K562 (cell line): ENCODE measurements around the gene TBC1D2B. TPM values are rescaled to one million over a fixed set of nuclear protein-coding genes. Genes with fewer than 3 reads are reported as not detected.

Experiments used
- ATAC-seq: fragments of 200-7000 bp; cut with Tn5 transposase; 3 replicates; pipeline ENCODE4 v1.9.1; 2020; ENCODE audit warnings: moderate library complexity
- BruUV-seq: library from RNA; stranded (reverse); fragments of 400-500 nt; replicated peaks from 2 replicates; lab custom pipeline; 2021; lab: Mats Ljungman, UMichigan
- CTCF ChIA-PET: fragments of 300-600 bp; formaldehyde crosslinking; extraction: SDS; loops from one replicate; lab custom pipeline; 2021; ENCODE audit warnings: low intra/inter-chr PET ratio; lab: Yijun Ruan, JAX
- POLR2A ChIA-PET: fragments of 300-600, 350-650 bp; sonication (Branson Sonifier 250); formaldehyde crosslinking; extraction: SDS; loops from one replicate; lab custom pipeline; 2021; ENCODE audit warnings: antibody characterized with exemption, inconsistent platforms; lab: Yijun Ruan, JAX
- DNase-seq, 4 experiments: peaks; one replicate each; pipeline versions ENCODE4 v3.0.0 to v3.0.0-alpha.2; 2011 to 2018; ENCODE audit warnings: low spot score in 3 of 4, mixed read lengths in 3 of 4; ENCODE audit errors: extremely low read depth in 1 of 4
- FAIRE-seq: peaks from 2 replicates; lab custom pipeline; 2011; peaks lifted over from hg19 to GRCh38; lab: Jason Lieb, UNC
- H2AFZ ChIP-seq: 2 replicates; pipeline ENCODE4 v1.6.0; 2011; ENCODE audit warnings: low read depth, low read length, control low read depth, inconsistent platforms
- H3K27ac ChIP-seq: fragments of 200-600 bp; 3 replicates; pipeline ENCODE4 v1.8.0; 2011; ENCODE audit warnings: low read depth, mild to moderate bottlenecking, control low read depth, inconsistent platforms, low read length, moderate library complexity, mixed read lengths; ENCODE audit errors: extremely low read depth
- H3K27me3 ChIP-seq, 2 experiments: fragments of 300-600 bp in 1 of 2; 2 replicates in 1 of 2; 3 replicates in 1 of 2; pipeline versions ENCODE4 v1.6.0 to v1.8.0; 2011; ENCODE audit warnings: inconsistent platforms in 2 of 2, low read length in 2 of 2, mild to moderate bottlenecking in 1 of 2, mixed read lengths in 1 of 2, moderate library complexity in 1 of 2; ENCODE audit not compliant: control insufficient read depth in 2 of 2, insufficient read depth in 2 of 2
- H3K36me3 ChIP-seq: fragments of 300-600 bp; 3 replicates; pipeline ENCODE4 v1.8.0; 2011; ENCODE audit warnings: mild to moderate bottlenecking, low read length, inconsistent platforms; ENCODE audit not compliant: control insufficient read depth, insufficient read depth
- H3K4me1 ChIP-seq, 2 experiments: fragments of 200-600 bp in 1 of 2; replicated peaks in 1 of 2; 2 replicates in 1 of 2; 3 replicates in 1 of 2; pipeline versions ENCODE4 v1.5.1 to v1.8.0; 2011; ENCODE audit warnings: inconsistent platforms in 2 of 2, low read length in 2 of 2, mild to moderate bottlenecking in 1 of 2, mixed read lengths in 1 of 2, moderate library complexity in 1 of 2; ENCODE audit not compliant: control insufficient read depth in 2 of 2, insufficient read depth in 2 of 2
- H3K4me2 ChIP-seq: 2 replicates; pipeline ENCODE4 v1.6.1; 2011; ENCODE audit warnings: low read length, control low read depth, inconsistent platforms, mixed read lengths; ENCODE audit not compliant: insufficient read depth
- H3K4me3 ChIP-seq: fragments of 200-600 bp; sonication (generic), shearing (Covaris generic); 2 replicates; pipeline ENCODE4 v1.5.1; 2016; ENCODE audit warnings: control low read depth, inconsistent platforms
- H3K79me2 ChIP-seq: fragments of 200-600 bp; 3 replicates; pipeline ENCODE4 v1.8.0; 2011; ENCODE audit warnings: low read length, inconsistent platforms; ENCODE audit not compliant: control insufficient read depth, insufficient read depth
- H3K9ac ChIP-seq, 2 experiments: 2 replicates each; pipeline versions ENCODE4 v1.6.0 to v1.6.1; 2011; ENCODE audit warnings: low read depth in 2 of 2, low read length in 2 of 2, control low read depth in 1 of 2, inconsistent platforms in 1 of 2, mild to moderate bottlenecking in 1 of 2, mixed read lengths in 1 of 2; ENCODE audit not compliant: insufficient read depth in 1 of 2
- H3K9me1 ChIP-seq: one replicate; pipeline ENCODE4 v1.6.0; 2011; ENCODE audit warnings: inconsistent platforms, mild to moderate bottlenecking, low read length, moderate library complexity; ENCODE audit not compliant: control insufficient read depth, insufficient read depth
- H3K9me3 ChIP-seq: replicated peaks from 2 replicates; pipeline ENCODE4 v1.5.1; 2011; ENCODE audit warnings: low read depth, low read length, inconsistent platforms; ENCODE audit not compliant: control insufficient read depth, insufficient read depth
- H4K20me1 ChIP-seq: replicated peaks from 2 replicates; pipeline ENCODE4 v1.6.1; 2011; ENCODE audit warnings: low read length, inconsistent platforms, mixed read lengths; ENCODE audit not compliant: control insufficient read depth, insufficient read depth
- FOXK2 ChIP-seq, 2 experiments: fragments of 450-650 bp; IDR thresholded peaks in 1 of 2; conservative IDR thresholded peaks in 1 of 2; 2 replicates each; pipeline ENCODE4 v1.6.1; 2016; ENCODE audit warnings: low read depth in 2 of 2, mild to moderate bottlenecking in 1 of 2
- FUS ChIP-seq: fragments of 200-400 bp; formaldehyde crosslinking; optimal IDR thresholded peaks from 2 replicates; pipeline ENCODE3; 2017; ENCODE audit warnings: low read depth, low read length
- HDAC6 ChIP-seq: IDR thresholded peaks from 2 replicates; pipeline ENCODE4 v1.6.1; 2012; ENCODE audit warnings: low read depth, mild to moderate bottlenecking, control low read depth, inconsistent platforms, low read length, moderate library complexity
- SREBF1 ChIP-seq: fragments of 150-350 bp; IDR thresholded peaks from 2 replicates; pipeline ENCODE4 v1.6.1; 2014; ENCODE audit warnings: antibody characterized with exemption, low read depth, low read length, borderline replicate concordance
- ZNF551 ChIP-seq: fragments of 250-450 bp; sonication (Bioruptor Pico); IDR thresholded peaks from 2 replicates; pipeline ENCODE4 v1.5.0; 2021; ENCODE audit warnings: mild to moderate bottlenecking, moderate library complexity
- WGBS: fragments of 100-300 bp; shearing (Covaris generic); methylation state at CpG from one replicate; pipeline ENCODE4 v1.1.6; 2016; ENCODE audit warnings: low coverage, mixed read lengths; ENCODE audit not compliant: insufficient coverage; ENCODE audit errors: missing lambda C conversion rate; 5-methylcytosine and 5-hydroxymethylcytosine counted together
- in situ Hi-C: fragments of 300-500 bp; cut with MboI; formaldehyde crosslinking; loops from 4 replicates; pipeline ENCODE4 v1.15.0; 2018; ENCODE audit warnings: inconsistent platforms, mixed read lengths
- intact Hi-C: fragments of 100-400 bp; cut with micrococcal nuclease; formaldehyde crosslinking; loops from 2 replicates; pipeline ENCODE4 v1.14.2; 2022
- polyA plus RNA-seq, 8 experiments: library from polyadenylated mRNA; depleted of rRNA in 4 of 8; stranded (reverse) in 5 of 8; unstranded in 3 of 8; fragments of >200 nt; fragmentation: Nextera tagmentation in 2 of 8; fragmentation: Illumina TruSeq in 1 of 8; extraction: Ambion mirVana in 2 of 8; extraction: Trizol in 1 of 8; gene quantifications; 2 replicates each; pipeline versions ENCODE4 v1.2.1 to v1.2.3, GENCODE V29; 2011 to 2014; ENCODE audit warnings: inconsistent platforms in 1 of 8, missing spikeins in 1 of 8
- total RNA-seq, 7 experiments: library from RNA; depleted of rRNA in 6 of 7; stranded (reverse); fragments of >200 nt in 6 of 7; fragmentation: Illumina TruSeq in 2 of 7; extraction: Trizol in 2 of 7; gene quantifications; 2 replicates each; pipeline versions ENCODE4 v1.2.1 to v1.2.3, GENCODE V29; 2011 to 2021; ENCODE audit warnings: low replicate concordance in 1 of 7

The TBC1D2B gene
- total and polyA plus RNA-seq, 9 of the 15 experiments (the other 6 are each of a cell fraction or from before 2014, with no cell fraction given), result 0.15 to 16.3 (median 8.9) TPM

GRCh38 chr15:77985931-77986480 lies 91.5 kb downstream of the TBC1D2B start (continued):
- TF ChIP-seq HDAC6, result no peak

- H4K20me1 ChIP-seq, result peaks cover 7% of the 10 kb centered on the region; the same call in 1 of the 2 replicates
- BruUV-seq, result no TSS peak
- ATAC-seq (no peak), DNase-seq (no peak), FAIRE-seq (no peak)
- ChIA-PET CTCF (no interaction called here), POLR2A (no interaction called here)
- no peak overlapping the region for H3K9ac ChIP-seq
- H3K4me2 ChIP-seq, result no peak overlapping the region
- H3K9me1 ChIP-seq, result no peaks in the 10 kb centered on the region
- 0% methylated on average over 14 of the region's 23 CpGs for WGBS
- H3K27me3 ChIP-seq, result peaks cover 0 to 39% of the 10 kb centered on the region in 2 experiments; a peak in 3 of 5 replicates
- TF ChIP-seq SREBF1 (no peak), FOXK2 (conservative IDR thresholded peaks at IDR 0.05 in 1 of 2, IDR thresholded peaks at IDR 0.05 in 1 of 2; ENCODE audit: low read depth in 2 of 2) (no peak), ZNF551 (no peak), FUS (no peak)
- peaks cover 0 to 18% of the 10 kb centered on the region in 2 experiments; a peak in 2 of 5 replicates for H3K4me1 ChIP-seq
- H2AFZ ChIP-seq, result no peak overlapping the region
- H3K9me3 ChIP-seq, result no peaks in the 10 kb centered on the region
- no peaks in the 10 kb centered on the region for H3K36me3 ChIP-seq
- no peaks in the 10 kb centered on the region for H3K79me2 ChIP-seq
- no peak overlapping the region for H3K4me3 ChIP-seq
- H3K27ac ChIP-seq, result no peak overlapping the region
- in situ Hi-C loops, result no loop called here
- intact Hi-C loops, result no loop called here
Observed at GRCh38 chr15:77985031-77985930, 92.2 kb downstream of the TBC1D2B start.
